GM12801 (cell line): Measurements from ENCODE around the gene RBBP5.

Source experiments
- TF ChIP-seq, protein P1 (sequence below): IDR thresholded peaks from one replicate; pipeline ENCODE4 v1.5.1; 2011; ENCODE audit warnings: control low read depth; ENCODE audit not compliant: insufficient read length; ENCODE audit errors: extremely low read depth

RBBP5 gene

DNA sequence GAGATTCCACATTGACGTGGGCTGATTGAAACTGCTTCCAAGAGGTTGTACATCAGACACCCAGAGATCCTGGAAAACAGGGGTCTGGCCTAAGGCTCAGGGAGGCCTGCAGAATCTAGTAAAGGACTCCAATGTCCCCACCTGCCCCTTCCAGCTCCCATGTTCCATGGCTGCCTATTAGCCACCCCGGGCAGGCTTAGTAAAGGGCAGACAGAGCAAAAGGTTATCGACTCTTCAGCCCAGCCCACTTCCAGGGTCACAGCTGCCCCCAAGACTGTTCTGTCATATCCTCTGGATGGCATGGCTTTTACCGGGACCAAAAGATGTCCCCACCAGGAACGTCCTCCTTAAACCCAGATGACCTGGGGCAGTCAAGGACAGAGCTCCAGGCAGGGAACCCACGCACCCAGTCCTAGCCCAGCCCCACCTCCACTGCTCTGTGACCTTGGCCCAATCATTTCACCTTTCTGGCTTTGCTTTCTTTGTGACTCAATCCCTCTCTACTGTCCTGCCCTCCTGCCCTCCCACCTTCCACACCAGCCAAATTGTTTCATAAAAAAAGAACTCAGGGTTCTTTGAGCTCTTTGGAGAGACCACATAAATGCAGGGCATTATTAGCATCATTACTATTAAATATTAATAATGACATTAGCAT, 83.5 kb downstream of the RBBP5 start:
- TF ChIP-seq, protein P1, sequence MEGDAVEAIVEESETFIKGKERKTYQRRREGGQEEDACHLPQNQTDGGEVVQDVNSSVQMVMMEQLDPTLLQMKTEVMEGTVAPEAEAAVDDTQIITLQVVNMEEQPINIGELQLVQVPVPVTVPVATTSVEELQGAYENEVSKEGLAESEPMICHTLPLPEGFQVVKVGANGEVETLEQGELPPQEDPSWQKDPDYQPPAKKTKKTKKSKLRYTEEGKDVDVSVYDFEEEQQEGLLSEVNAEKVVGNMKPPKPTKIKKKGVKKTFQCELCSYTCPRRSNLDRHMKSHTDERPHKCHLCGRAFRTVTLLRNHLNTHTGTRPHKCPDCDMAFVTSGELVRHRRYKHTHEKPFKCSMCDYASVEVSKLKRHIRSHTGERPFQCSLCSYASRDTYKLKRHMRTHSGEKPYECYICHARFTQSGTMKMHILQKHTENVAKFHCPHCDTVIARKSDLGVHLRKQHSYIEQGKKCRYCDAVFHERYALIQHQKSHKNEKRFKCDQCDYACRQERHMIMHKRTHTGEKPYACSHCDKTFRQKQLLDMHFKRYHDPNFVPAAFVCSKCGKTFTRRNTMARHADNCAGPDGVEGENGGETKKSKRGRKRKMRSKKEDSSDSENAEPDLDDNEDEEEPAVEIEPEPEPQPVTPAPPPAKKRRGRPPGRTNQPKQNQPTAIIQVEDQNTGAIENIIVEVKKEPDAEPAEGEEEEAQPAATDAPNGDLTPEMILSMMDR = no peak

DNA sequence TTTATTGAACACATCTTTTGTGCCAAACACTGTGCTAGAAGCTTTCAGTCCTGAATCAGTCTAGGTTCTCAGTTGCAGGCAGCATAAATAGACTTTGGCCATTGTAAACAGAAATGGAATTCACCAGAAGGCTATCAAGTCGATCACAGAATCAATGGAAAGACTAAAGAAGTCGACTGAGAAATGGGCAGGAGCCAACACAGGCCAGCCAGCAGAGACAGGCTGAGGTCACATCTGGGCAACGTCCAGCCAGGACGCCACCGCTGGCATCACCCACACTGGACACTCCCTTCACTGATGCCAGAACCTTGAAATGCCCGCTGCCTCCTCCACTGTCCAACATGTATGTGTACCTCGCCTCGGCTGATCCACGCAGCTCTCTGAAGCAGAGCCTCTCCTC, 84.2 kb downstream of the RBBP5 start:
- TF ChIP-seq, protein P1 = no peak
